Liver (tissue), 3 donors: ENCODE results near the gene SPAG4.

Source experiments
- CTCF ChIP-seq: fragments of 150-350 bp; IDR thresholded peaks from 2 replicates; pipeline ENCODE4 v1.5.1; 2017; ENCODE audit warnings: improper control_type of control experiment, low read depth, low read length; ENCODE audit not compliant: missing input control
- EGR1 ChIP-seq, 2 donors: IDR thresholded peaks; 2 replicates each; pipeline ENCODE4 v1.6.1; 2016 to 2018; ENCODE audit warnings: antibody characterized with exemption in 2 of 2, low read depth in 2 of 2
- GABPA ChIP-seq, 2 donors: IDR thresholded peaks in 1 of 2; conservative IDR thresholded peaks in 1 of 2; 2 replicates each; pipeline ENCODE4 v1.6.1; 2016; ENCODE audit warnings: antibody characterized with exemption in 2 of 2, mild to moderate bottlenecking in 1 of 2, moderate library complexity in 1 of 2
- HNF4G ChIP-seq: IDR thresholded peaks from 2 replicates; pipeline ENCODE4 v1.6.1; 2016; ENCODE audit warnings: antibody characterized with exemption
- JUND ChIP-seq, 2 donors: IDR thresholded peaks; 2 replicates each; pipeline ENCODE4 v1.6.1; 2016; ENCODE audit warnings: antibody characterized with exemption in 2 of 2
- MAX ChIP-seq: IDR thresholded peaks from 2 replicates; pipeline ENCODE4 v1.6.1; 2016; ENCODE audit warnings: antibody characterized with exemption
- RAD21 ChIP-seq, 2 donors: IDR thresholded peaks; 2 replicates each; pipeline ENCODE4 v1.6.1; 2016; ENCODE audit warnings: antibody characterized with exemption in 2 of 2, mild to moderate bottlenecking in 2 of 2
- RXRA ChIP-seq, 2 donors: IDR thresholded peaks; 2 replicates each; pipeline ENCODE4 v1.6.1; 2017 to 2018; ENCODE audit warnings: antibody characterized with exemption in 2 of 2, mild to moderate bottlenecking in 1 of 2
- SP1 ChIP-seq: IDR thresholded peaks from 2 replicates; pipeline ENCODE4 v1.6.1; 2018; ENCODE audit warnings: antibody characterized with exemption, mild to moderate bottlenecking
- TAF1 ChIP-seq: conservative IDR thresholded peaks from 2 replicates; pipeline ENCODE4 v1.6.1; 2016; ENCODE audit warnings: antibody characterized with exemption, mild to moderate bottlenecking
- YY1 ChIP-seq: IDR thresholded peaks from 2 replicates; pipeline ENCODE4 v1.6.1; 2016; ENCODE audit warnings: antibody characterized with exemption, mild to moderate bottlenecking
- donor health status: healthy.
- donor health status: healthy.

- TF ChIP-seq YY1 = no peak
- no peak for TF ChIP-seq CTCF
- TF ChIP-seq RAD21 (IDR thresholded peaks at IDR 0.05) = no peak
- no peak for TF ChIP-seq RXRA (IDR thresholded peaks at IDR 0.05)
- no peak for TF ChIP-seq JUND (IDR thresholded peaks at IDR 0.05)
- TF ChIP-seq SP1 = no peak
- TF ChIP-seq TAF1 = no peak
- no peak for TF ChIP-seq MAX
- TF ChIP-seq GABPA (IDR thresholded peaks at IDR 0.05 in 1 of 2, conservative IDR thresholded peaks at IDR 0.05 in 1 of 2) = no peak
- no peak for TF ChIP-seq HNF4G
- no peak for TF ChIP-seq EGR1 (IDR thresholded peaks at IDR 0.05; ENCODE audit: low read depth in 2 of 2)
These were observed 20.0 kb downstream of the SPAG4 start for GRCh38 chr20:35635652-35636051.
